OCI-LY7 (cell line): Measurements from ENCODE around the gene TBXA2R.

Source experiments
- EZH2phosphoT487 ChIP-seq: fragments of 200-600 bp; sonication (generic); IDR thresholded peaks from 2 replicates; pipeline ENCODE4 v1.6.1; 2018; ENCODE audit warnings: low read depth, borderline replicate concordance, mild to moderate bottlenecking, mixed run types, antibody characterized with exemption, low read length, moderate library complexity, mixed read lengths
- TF ChIP-seq, protein P1 (sequence below): fragments of 200-600 bp; sonication (generic); conservative IDR thresholded peaks from 2 replicates; pipeline ENCODE4 v1.5.1; 2014; ENCODE audit warnings: mild to moderate bottlenecking, antibody characterized with exemption, low read length, moderate library complexity, mixed read lengths

DNA sequence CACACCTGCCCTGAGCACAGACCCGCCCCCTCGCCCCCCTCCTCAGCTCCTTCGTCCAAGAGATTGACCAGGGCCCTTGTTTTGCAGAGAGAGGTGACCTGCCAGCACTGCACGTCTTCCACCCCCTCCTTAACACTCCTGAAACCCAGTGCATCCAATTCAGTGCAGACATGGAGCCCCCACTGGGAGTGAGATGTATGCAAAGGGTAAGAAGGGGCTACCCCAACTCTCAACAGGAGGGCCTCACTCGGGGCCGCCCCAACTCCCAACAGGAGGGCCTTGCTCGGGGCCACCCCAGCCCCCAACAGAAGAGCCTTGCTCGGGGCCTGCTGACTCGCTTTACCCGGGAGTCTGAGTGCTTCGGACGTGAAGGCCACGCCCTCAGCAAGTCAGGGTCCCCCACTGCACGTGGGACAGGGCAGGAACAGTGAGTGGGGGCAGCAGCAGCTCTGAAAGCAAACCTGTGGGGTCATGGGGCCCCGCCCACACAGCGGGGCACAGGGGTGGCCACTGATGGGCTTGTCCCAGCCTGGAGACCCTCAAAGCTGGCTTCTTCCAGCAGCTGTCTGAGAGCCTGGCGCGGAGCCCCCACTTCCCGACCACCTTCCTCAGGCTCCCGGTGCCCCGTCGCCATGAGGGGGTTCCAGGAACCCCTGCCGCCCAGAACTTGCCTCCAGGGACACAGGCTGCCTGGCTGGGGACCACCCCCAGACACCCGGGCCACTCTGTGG lies 14.3 kb upstream of the TBXA2R start:
- TF ChIP-seq, protein P1, sequence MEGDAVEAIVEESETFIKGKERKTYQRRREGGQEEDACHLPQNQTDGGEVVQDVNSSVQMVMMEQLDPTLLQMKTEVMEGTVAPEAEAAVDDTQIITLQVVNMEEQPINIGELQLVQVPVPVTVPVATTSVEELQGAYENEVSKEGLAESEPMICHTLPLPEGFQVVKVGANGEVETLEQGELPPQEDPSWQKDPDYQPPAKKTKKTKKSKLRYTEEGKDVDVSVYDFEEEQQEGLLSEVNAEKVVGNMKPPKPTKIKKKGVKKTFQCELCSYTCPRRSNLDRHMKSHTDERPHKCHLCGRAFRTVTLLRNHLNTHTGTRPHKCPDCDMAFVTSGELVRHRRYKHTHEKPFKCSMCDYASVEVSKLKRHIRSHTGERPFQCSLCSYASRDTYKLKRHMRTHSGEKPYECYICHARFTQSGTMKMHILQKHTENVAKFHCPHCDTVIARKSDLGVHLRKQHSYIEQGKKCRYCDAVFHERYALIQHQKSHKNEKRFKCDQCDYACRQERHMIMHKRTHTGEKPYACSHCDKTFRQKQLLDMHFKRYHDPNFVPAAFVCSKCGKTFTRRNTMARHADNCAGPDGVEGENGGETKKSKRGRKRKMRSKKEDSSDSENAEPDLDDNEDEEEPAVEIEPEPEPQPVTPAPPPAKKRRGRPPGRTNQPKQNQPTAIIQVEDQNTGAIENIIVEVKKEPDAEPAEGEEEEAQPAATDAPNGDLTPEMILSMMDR, result no peak
- TF ChIP-seq EZH2phosphoT487, result no peak
